PFSK-1 (cell line): ENCODE results near the gene MAPRE2.

Experiments used
- FOXP2 ChIP-seq: optimal IDR thresholded peaks from 2 replicates; pipeline ENCODE3; 2011; ENCODE audit warnings: borderline replicate concordance, control low read depth, inconsistent platforms; ENCODE audit not compliant: insufficient read depth; ENCODE audit errors: extremely low read length, extremely low read depth
- POLR2AphosphoS5 ChIP-seq: IDR thresholded peaks from 2 replicates; pipeline ENCODE4 v1.6.1; 2012; ENCODE audit warnings: low read depth, mild to moderate bottlenecking, control low read depth, low read length, moderate library complexity
- SIN3A ChIP-seq: IDR thresholded peaks from 2 replicates; pipeline ENCODE4 v1.6.1; 2012; ENCODE audit warnings: mild to moderate bottlenecking, low read length, moderate library complexity, borderline replicate concordance; ENCODE audit not compliant: insufficient read depth
- TAF1 ChIP-seq: IDR thresholded peaks from 2 replicates; pipeline ENCODE4 v1.6.1; 2012; ENCODE audit warnings: low read length, control low read depth, borderline replicate concordance; ENCODE audit not compliant: insufficient read depth
- TF ChIP-seq, protein P1 (sequence below), 2 experiments: IDR thresholded peaks; 2 replicates each; pipeline versions ENCODE4 v1.6.1 to v1.8.0; 2011 to 2012; ENCODE audit warnings: low read depth in 2 of 2, low read length in 2 of 2, control low read depth in 1 of 2, inconsistent platforms in 1 of 2, mild to moderate bottlenecking in 1 of 2, moderate library complexity in 1 of 2; ENCODE audit not compliant: insufficient read depth in 1 of 2

Gene MAPRE2

DNA sequence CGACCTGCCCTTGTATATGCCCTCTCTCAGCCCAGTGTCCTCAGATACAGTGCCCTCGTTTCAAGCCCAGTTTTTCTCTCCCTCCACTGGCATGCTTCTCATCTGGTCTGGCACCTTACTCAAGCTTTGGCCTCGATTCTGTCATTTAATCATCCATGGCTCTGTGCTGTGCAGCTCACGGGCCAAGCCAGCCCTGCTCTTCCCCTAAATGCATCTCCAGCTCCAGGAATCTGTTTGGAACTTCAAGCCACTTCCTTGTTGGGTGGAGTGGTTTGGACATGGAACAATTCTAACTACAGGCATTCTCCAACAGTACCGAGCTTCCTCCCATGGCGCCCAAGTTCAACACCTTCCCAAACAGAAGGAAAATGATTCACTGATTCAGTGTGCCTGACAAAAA, 122.9 kb downstream of the MAPRE2 start:
- TF ChIP-seq, protein P1, sequence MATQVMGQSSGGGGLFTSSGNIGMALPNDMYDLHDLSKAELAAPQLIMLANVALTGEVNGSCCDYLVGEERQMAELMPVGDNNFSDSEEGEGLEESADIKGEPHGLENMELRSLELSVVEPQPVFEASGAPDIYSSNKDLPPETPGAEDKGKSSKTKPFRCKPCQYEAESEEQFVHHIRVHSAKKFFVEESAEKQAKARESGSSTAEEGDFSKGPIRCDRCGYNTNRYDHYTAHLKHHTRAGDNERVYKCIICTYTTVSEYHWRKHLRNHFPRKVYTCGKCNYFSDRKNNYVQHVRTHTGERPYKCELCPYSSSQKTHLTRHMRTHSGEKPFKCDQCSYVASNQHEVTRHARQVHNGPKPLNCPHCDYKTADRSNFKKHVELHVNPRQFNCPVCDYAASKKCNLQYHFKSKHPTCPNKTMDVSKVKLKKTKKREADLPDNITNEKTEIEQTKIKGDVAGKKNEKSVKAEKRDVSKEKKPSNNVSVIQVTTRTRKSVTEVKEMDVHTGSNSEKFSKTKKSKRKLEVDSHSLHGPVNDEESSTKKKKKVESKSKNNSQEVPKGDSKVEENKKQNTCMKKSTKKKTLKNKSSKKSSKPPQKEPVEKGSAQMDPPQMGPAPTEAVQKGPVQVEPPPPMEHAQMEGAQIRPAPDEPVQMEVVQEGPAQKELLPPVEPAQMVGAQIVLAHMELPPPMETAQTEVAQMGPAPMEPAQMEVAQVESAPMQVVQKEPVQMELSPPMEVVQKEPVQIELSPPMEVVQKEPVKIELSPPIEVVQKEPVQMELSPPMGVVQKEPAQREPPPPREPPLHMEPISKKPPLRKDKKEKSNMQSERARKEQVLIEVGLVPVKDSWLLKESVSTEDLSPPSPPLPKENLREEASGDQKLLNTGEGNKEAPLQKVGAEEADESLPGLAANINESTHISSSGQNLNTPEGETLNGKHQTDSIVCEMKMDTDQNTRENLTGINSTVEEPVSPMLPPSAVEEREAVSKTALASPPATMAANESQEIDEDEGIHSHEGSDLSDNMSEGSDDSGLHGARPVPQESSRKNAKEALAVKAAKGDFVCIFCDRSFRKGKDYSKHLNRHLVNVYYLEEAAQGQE (IDR thresholded peaks at IDR 0.05; ENCODE audit: insufficient read depth in 1 of 2, low read depth in 2 of 2, low read length in 2 of 2) = no peak
- TF ChIP-seq FOXP2 = no peak
- TF ChIP-seq POLR2AphosphoS5 = no peak
- no peak for TF ChIP-seq TAF1
- TF ChIP-seq SIN3A = no peak

DNA sequence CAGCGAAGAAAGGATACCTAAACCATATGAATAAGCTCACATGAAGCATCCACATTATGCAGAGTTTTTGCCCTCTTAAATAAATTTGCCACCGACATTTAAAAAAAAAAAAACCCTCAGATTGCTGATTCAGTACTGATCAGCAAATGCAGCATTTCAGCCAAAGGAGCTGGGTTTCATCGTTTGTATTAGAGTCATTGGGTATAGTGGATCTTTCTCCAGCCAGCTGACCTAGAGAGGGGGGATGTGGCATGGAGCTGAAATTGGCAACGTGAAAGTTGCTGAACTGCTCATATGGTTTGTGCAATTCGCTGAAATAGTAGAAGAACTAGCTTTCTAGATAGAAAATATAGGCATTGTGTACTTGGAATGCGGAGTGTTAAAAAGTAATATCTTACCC, 126.1 kb downstream of the MAPRE2 start:
- no peak for TF ChIP-seq TAF1
- TF ChIP-seq FOXP2 = no peak
- TF ChIP-seq POLR2AphosphoS5 = no peak
- TF ChIP-seq, protein P1 (IDR thresholded peaks at IDR 0.05; ENCODE audit: insufficient read depth in 1 of 2, low read depth in 2 of 2, low read length in 2 of 2) = no peak
- TF ChIP-seq SIN3A = no peak

DNA sequence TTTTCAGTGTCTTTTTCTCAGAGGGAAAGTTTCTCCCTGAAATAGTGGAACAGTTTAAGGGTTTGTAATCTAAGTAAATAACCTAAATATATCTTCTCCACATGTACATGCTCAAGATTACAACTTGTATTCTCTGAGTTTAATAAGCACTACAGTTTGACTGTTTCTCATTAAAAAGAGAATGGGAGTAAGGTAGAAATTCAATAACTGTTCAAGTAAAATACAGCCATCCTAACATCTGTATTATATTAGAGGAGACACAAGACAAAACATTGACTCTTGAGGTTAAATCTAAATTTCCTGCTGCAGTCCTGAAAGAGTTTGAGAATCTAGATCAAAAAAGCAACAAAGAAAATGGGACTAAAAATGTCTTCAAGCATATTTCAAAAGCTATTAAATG, 126.6 kb downstream of the MAPRE2 start:
- TF ChIP-seq POLR2AphosphoS5 (no peak), SIN3A (no peak), TAF1 (no peak), FOXP2 (no peak)
- TF ChIP-seq, protein P1 (IDR thresholded peaks at IDR 0.05; ENCODE audit: insufficient read depth in 1 of 2, low read depth in 2 of 2, low read length in 2 of 2) = no peak

DNA sequence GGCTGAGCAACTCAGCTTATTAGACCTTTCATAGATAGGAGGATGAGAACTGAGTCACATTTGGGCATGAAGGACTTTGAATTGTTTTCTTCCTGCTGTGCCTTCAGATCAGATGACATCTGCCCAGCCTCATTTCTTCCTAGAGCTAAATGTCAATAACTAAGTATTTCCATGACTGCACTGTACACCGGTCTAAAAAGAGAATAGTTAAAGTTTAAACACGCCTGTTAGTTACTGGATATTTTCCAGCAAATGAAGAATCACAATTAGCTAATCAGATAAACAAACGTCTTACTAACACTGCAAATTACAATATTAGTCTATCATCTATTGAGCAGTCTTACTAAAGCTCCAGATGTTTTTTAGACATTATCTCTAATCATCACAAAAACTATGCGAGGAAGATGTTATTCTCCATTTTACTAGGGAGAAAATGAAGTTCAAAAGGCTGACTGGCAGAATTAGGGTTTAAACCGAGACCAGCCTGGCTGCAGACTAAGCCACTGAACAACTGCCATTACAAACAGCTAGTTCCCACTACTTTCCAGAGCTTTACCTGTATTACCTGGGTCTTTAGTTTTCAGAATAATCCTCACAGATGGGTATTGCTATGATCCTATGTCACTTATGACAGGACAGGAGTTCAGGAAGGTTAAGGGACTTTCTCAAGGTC, 130.2 kb downstream of the MAPRE2 start:
- TF ChIP-seq SIN3A (no peak), FOXP2 (no peak), POLR2AphosphoS5 (no peak), TAF1 (no peak)
- TF ChIP-seq, protein P1 (IDR thresholded peaks at IDR 0.05; ENCODE audit: insufficient read depth in 1 of 2, low read depth in 2 of 2, low read length in 2 of 2) = no peak

DNA sequence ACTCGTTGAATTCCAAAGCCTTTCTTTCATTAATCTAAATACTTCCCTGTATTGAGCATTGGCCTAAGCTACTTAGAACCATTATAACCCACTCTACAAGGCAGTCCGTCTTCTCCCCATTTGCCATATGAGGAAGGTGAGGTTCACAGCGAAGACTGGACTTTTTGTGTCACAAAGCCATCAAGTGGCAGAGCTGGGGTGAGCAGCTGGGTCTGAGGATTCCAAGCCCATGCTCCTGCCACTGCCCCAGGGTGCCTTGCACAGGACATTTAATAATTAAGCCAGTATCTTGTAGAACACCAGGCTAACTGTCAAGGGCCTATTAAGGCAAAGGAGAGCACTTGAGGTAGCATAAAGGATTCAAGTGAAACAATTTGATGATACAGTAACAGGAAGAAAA, 130.8 kb downstream of the MAPRE2 start:
- TF ChIP-seq FOXP2 (no peak), SIN3A (no peak), POLR2AphosphoS5 (no peak), TAF1 (no peak)
- TF ChIP-seq, protein P1 (IDR thresholded peaks at IDR 0.05; ENCODE audit: insufficient read depth in 1 of 2, low read depth in 2 of 2, low read length in 2 of 2) = no peak
